NCI-H460 (cell line): ENCODE data around the gene TSPAN5. TPM values are rescaled to one million over a fixed set of nuclear protein-coding genes. Genes with fewer than 3 reads are reported as not detected.
"Not testable (repeated sequence)": the region's sequence is repeated elsewhere in the genome, so short reads cannot be mapped to it uniquely, and the experiment has no call there.

Experiments used
- DNase-seq: peaks from one replicate; pipeline ENCODE4 v3.0.0-alpha.2; 2016; ENCODE audit warnings: low read depth; ENCODE audit errors: extremely low read depth
- total RNA-seq: library from RNA; depleted of rRNA; stranded (reverse); fragments of >200 nt; shearing (Covaris generic); gene quantifications from 2 replicates; pipeline ENCODE4 v1.2.3, GENCODE V29; 2014

TSPAN5 gene
- total RNA-seq, 1 experiment from 2014 or later: 3.0 TPM

DNA sequence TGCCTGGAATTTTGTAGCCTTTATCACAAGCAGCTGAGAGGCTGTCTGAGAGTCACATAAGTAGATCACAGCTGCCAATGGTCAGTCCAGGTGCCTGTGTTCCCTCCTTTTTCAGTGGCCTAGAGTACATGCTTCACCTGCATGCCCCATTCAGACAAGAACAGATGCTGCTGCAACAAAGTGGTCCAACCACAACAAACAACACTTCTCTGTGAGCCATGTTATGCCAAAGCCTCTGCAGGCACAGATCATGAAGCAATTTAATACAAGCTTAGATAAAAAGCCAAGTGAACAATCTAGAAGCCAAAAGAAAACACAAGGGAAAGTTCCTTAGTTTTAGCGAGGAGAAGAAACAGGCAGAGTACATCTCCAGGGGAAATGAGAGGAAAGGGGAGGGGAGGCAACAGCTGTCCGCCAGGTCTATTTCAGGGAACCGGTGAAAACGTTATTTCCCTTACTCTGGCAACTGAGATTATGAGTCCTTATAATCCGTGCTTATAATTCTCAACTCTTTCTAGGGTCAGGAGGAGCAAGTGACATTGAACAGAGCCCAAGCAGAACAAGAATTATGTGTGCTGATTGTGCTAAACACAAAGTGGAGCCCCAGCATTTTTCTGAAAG is 92.6 kb downstream of the TSPAN5 start:
- no peak for DNase-seq

DNA sequence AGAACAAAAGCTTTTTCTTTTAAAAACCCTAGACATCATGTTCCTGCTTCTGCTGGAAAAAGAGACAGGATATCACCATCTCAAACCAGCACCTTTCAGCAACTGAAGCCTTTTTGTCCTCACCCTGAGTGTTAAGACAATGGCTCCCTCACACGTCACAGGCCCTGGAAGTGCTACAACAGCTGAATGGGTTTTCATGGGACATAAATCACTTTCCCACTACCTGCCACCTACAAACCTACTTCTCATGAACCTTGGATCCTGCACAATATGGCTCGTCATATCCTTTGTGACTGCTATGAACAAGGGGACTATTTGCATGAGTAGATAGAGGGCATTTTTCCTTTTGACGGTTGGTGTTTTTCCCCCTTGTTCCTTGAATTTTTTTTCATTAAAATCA is 93.6 kb downstream of the TSPAN5 start:
- DNase-seq: no peak

DNA sequence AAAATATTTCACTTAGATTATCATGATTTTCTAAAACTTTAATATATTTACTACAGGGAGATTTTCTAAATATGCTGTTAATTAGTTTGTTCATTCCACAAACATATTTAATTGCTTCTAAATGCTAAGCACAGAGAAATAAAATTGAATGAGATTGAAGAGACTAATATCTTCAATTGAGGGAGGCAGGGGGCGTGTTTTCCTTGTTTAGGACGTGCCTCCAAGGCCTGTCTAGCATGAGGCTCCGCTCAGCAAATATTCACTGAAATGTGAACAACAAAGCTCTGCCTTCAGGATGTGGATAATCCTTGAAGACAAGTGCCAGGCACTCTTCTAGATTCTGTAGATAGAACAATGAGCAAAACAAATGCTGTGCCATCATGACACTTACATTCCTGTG is 98.1 kb downstream of the TSPAN5 start:
- no peak for DNase-seq

DNA sequence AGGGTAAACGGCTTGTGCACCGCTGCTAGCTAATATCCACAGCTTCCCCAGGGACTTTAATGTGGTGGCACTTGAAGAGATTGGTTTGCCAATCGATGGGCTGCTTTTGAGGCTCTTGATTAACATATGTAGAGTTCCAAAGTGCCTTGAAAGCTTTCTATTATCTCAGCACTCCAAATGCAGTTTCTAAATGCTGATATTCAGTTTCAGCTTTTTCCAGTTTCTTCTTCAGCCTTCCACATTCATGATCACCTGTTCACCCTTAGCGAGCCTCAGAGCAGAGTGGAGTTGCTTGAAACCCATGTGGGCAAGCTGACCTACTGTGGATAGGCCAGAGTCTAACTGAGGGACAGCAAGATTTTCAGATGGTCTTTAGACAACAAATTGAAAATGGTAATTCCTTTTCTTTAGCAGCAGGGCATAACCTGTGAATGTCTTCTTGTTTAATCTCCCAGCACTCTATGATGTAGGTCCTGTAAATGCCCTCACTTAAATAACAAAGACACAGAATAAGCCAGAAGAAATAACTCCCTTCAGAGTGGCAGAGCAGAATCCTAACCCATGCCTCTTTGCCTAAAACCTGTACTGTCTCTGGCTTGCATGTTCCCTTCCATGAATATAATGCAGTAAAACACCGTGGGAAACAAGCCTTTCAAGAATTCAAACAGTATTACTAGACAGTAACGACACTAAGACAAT is 99.8 kb downstream of the TSPAN5 start:
- DNase-seq: no peak

DNA sequence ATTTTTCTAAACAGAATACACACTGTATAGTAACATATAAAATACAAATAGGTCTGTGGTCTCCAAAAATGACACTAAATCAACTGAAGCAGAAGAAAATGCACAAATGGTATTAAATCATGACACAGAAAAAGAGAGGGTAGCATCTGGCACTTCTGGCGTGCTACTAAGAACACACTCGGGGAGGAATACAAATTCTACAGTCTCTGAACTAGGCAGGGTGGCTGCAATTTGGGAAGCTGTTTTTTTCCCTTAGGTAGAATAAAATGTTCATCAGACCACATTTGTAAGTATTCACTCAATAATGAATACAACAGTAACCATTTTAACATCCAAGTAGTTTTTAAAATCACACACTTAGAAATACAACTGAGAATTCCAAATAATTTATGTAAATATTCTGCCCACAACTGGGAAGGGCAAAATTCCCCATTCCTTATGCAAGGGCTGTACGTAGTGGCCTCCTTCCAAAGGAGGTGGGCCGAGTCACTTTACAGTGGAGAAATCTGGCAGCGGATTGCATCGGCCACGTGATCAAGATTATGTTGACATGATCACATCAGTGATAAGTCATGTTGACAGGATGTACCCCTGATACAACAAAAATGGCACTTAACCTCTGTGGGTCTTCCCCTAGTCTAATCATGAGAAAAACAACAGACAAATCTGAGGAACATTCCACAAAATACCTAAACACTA is 101.1 kb downstream of the TSPAN5 start:
- peak; percentile 2 for DNase-seq

DNA sequence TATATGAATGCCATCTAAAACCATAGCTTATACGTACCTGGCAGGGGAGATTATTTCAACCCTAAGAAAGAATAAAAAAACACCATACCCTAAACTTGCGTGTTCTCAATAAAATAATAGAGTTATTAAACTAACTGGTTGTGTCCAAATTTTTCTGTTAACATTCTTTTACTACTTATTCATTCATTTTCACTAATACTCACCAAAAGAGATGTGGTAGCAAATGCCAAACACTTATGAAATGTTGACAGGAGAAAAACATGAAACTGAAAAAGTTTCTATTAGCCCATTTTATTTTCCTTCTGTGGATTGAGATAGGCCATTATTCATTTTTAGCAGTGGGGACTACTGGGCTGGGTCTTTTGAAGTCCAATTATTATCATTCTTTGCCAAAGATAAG is 102.0 kb downstream of the TSPAN5 start:
- DNase-seq: no peak

DNA sequence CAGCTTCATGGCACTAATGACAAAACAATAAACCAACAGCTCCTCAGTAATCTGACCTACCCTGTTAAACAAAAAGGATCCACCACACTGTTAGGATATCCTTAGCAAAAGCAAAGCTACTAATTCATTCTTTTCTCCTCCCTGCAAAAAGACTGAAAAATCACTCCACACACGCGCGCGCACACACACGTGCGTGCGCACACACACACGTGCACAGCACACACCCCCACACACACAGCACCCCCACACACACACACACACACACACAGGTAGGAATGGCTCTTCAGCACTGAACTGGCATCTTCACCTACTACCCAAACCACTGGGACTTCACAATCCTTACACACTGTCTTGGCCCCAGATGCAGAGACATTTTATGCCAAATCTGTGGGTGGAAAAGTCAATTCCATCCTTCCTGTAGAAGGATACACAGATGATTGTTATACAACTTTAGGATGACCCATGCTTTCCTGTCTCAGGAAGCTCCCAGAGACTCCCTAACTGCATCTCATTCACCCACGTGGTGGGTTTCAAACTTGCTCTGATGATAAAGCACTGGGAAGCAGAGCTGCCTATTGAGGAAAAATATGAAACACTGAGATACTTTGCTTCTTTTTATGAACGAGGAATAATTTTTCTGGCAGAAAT is 102.5 kb downstream of the TSPAN5 start:
- DNase-seq: no peak

DNA sequence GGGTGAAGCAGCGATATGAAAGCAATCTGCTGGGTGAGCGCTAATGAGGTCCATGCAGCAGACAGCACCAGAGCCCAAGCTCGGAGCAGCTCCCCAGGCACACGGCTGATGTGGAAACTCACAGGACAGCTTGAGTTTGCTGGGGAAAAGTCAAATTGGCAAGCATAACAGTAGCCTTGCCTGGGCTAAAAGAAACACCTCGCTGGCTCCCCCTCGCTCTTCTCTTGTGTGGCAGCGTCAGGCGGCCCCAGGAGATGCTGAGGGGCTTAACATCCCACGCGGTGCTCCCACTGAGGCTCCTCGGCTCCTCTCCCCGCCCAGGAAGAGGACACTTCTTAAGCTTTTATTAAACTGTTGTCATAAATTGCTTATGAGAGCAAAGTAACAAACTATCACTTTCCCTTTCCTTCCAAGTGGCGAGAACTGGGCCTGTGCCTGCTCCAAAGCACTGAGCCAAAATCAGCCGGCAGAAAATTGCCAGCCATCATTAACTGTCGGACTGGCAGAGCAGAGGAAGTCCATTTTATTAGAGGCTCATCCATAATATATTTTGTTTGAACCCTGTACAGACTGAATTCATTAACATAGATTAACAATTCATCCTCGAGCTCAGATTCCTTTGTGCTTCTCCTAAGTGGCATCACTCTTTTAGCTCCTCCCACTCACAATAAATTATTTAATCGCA is 111.4 kb downstream of the TSPAN5 start:
- no peak for DNase-seq

DNA sequence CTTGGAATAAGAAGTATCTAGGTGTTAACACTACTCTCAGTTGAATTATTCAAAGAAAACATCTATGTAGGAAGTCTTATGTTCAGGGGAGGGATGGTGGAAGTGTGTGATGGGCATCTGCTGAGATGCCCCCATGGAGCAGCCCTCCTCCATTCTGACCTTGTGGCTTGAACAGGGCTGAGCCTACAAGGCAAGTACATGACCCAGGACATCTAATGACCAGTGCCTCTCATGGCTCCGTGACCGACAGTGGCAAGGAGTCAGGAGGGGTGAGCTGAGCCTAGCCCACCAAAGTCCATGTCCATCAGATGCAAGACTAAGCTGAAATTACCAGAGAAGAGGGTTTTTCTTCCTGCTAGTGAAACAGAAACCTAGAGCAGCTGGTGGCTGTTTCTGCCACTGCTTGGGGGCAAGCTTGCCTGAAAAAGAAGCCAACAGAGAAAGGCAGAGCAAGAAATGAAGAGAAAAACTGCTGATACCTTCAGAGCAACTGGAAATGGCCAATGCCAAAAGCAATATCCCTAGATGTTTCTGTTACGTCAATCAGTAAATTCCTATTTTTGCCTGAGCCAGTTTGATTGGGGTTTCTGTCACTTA is 113.5 kb downstream of the TSPAN5 start:
- no peak for DNase-seq

DNA sequence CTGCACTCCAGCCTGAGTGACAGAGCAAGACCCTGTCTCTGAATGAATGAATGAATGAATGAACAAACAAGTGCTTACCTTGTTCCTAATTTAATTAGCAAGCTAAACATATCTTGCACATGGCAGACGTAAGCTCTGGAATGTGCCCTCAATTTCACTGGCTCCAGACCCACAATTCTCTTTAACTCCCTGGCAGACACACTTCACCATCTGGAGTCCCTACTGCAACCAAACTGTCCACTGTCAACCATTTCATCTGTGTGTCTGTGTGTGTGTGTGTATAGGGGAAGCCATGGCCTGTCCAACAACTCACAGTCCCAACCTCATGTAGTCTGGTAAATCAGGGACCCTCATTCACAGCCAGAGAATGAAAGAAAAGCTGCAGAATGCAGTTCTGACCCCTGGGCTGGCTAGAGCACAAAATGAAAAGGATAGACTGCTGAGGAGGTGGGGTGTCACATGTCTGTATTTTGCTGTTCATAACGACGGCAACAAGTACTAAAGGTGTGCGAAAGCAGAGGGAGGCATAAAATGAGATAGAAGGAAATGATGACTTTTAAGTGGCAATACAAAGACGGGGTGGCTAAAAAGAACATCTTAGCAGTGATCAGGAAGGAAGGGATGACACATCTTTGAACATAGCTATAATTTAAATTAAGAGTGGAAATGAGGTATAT is 114.1 kb downstream of the TSPAN5 start:
- no peak for DNase-seq

DNA sequence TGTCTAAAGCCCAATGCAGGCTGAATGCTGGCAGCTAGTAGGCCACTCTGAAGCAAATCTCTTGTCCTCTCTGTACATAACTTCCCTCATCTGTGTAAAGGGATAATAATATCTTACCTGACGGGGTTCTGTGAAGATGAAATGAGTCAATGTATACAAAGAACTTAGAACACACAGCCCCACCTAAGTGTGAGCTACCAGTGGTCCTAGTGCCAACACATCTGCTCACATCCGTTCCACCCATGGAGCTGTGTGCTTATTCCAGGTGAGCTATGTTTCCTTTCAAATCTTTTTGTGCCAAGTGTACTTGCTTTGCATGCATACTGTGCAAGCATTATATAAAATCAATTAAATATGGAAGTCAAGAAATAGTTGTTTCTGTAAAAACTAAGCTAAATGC is 116.4 kb downstream of the TSPAN5 start:
- DNase-seq: no peak

DNA sequence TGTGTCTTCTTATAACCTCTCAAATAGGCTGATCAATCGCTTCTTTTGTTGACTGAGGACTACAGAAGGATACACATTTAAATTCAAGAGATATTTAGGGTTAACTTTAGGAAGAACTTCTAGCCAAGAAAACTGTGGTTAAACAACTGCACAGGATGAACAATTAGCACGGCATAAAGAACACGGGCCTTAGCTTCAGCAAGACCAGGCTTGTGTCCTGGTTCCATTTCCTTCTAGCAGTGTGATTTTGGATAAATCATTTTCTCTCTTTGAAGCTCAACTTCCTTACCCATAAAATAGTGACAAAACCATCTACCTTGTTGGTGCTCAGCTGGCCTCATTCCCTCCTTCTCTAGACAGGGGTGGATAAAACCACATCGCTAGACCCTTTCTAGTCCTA is 117.6 kb downstream of the TSPAN5 start:
- no peak for DNase-seq

DNA sequence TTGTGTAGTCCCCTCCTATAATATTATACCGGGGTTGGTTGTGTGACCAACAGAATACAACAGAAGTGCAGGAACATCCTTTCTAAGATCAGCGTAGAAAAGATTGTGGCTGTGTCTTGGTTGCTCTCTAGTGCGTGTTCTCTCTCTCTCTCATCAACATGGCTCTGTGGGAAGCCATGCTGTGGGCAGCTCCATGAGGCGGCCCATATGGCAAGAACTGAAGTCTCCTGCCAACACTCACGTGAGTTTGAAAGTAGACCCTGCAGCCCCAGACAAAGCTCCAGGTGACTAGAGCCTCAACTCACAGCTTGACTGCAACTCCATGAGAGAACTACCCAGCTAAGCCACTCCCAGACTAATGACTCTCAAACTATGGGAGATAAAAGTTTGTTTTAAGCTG is 118.7 kb downstream of the TSPAN5 start:
- DNase-seq: no peak

DNA sequence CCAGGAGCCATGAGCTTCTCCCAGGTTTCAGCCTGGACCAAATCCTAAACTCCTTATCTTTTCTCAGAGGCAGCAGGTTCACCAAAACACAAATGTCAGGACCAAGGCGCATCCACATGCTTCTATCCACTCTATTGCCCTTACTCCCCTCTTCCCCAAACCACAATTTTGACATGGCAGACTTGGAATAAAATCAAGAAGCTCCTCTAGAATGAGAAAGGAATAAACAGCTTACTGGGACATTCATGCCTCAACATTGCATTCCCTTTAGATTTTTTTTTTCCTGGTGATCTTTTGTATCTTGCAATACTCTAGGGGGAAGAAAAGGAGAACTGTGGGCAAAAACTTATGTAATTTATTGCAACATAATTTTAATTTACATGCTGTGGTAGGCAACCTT is 119.1 kb downstream of the TSPAN5 start:
- no peak for DNase-seq

DNA sequence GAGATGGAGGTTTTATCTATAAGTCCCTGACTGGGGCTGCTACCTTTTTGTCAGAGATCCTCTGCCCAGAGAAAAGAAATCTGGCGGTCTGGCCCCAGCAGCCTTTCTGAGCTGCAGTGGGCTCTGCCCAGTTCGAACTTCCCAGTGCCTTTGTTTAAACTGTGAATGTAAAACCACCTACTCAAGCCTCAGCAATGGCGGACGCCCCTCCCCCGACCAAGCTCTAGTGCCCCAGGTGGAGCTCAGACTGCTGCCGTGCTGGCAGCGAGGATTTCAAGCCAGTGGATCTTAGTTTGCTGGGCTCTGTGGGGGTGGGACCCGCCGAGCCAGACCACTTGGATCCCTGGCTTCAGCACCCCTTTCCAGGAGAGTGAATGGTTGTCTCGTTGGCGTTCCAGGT is 121.8 kb downstream of the TSPAN5 start:
- DNase-seq: no peak

DNA sequence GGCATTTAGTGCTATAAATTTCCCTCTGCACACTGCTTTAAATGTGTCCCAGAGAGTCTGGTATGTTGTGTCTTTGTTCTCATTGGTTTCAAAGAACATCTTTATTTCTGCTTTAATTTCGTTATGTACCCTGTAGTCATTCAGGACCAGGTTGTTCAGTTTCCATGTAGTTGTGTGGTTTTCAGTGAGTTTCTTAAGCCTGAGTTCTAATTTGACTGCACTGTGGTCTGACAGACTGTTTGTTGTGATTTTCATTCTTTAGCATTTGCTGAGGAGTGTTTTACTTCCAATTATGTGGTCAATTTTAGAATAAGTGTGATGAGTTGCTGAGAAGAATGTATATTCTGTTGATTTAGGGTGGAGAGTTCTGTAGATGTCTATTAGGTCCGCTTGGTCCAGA is 124.3 kb downstream of the TSPAN5 start:
- not testable (repeated sequence) for DNase-seq

DNA sequence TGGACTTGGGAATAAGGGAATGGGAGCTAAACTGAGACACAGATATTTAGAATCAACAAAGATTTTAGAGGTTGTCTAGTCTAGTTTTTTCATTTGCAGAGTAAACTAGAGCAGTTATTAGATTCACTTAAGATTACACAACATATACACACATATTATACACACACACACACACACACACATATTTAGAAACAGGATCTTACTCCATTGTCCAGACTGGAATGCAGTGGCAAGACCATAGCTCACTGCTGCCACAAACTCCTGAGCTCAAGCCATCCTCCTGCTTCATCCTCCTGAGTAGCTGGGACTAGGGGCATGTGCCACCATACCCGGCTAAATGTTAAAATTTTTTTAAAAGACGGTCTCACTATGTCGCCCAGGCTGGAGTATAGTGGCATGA is 127.8 kb downstream of the TSPAN5 start:
- DNase-seq: no peak

DNA sequence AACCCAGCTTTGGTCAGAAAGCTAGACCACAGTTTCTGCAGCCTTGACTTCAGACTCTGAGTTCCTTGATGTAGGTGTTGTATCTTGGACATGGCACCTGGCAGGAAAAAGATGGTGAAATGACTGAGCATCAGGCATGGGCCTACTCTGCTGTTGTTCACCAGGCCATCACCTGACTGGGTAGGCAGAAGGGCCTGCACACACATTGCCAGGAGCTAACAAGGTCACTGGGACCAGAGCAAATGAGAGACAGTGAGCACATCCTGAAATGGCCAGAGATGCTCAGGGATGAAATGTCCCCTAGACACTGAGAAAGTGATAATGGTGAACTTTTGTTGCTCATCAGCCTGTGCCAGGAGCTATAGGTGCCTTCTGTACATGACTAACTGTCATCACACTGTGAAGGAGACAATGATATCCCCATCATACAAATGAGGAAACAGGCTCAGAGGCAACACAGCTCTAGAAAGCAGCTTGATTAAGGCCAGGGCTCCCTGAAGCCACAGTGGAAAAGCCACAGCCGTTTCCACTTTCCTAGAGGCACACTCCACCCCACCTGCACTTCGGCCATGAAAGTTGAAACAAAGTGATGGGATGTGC is 128.3 kb downstream of the TSPAN5 start:
- DNase-seq: no peak

DNA sequence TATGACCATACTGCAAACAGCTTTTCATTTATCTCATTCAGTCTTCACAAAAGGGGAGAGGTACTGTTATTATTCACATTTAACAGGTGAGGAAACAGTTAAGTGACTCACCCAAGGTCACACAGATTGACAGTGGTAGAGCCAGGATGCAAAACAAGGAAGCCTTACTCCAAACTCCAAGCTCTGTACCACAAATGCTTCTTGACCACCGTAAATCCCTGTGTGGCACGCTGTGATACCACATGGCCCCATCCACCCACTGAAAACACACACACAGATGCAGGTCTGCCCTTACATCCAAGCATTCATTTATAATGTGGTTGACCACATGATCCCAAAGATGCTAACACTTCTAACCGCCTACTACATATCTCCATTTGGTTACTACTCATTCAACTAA is 129.5 kb downstream of the TSPAN5 start:
- DNase-seq: no peak
